Astrocyte of the spinal cord (primary cell): ENCODE data around the gene NR5A2.
A peak's percentile ranks its signal among the peaks of the same experiment; 100 is the strongest.

Experiments used
- DNase-seq: peaks from one replicate; pipeline ENCODE4 v3.0.0; 2011; ENCODE audit warnings: low read depth, low spot score
- H3K4me3 ChIP-seq: 2 replicates; pipeline ENCODE4 v1.5.1; 2011; ENCODE audit warnings: low read depth, mild to moderate bottlenecking, low read length, moderate library complexity
- in situ Hi-C: cut with HindIII; loops from 2 replicates; pipeline ENCODE4 v1.10.0; 2017; ENCODE audit warnings: low sequenced_read_pairs
- TF ChIP-seq, protein P1 (sequence below): IDR thresholded peaks from 2 replicates; pipeline ENCODE4 v1.5.1; 2012; ENCODE audit warnings: low read depth, mild to moderate bottlenecking, low read length, inconsistent platforms

NR5A2 gene

DNA sequence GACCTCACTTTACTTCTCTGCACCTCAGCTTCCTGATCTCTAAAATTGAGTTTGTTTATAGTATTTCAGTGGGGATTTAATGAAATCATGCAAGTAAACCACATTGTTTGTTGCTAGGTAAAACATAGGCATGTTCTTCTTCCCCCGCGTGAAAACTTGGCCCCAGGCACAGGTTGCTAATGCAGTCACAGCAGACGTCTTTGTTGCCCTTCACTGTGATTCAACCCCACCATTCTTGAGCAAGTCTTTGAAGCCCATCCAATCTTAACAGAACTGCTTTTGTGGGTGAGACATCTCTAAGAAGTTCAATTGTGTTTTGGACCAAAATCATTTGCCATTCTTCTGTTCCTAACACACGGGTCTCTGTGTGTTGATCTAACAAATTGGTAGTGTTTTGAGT lies 196.8 kb downstream of the NR5A2 start:
- peak; percentile 86 for DNase-seq
- in situ Hi-C loops, result no loop called here
- TF ChIP-seq, protein P1, sequence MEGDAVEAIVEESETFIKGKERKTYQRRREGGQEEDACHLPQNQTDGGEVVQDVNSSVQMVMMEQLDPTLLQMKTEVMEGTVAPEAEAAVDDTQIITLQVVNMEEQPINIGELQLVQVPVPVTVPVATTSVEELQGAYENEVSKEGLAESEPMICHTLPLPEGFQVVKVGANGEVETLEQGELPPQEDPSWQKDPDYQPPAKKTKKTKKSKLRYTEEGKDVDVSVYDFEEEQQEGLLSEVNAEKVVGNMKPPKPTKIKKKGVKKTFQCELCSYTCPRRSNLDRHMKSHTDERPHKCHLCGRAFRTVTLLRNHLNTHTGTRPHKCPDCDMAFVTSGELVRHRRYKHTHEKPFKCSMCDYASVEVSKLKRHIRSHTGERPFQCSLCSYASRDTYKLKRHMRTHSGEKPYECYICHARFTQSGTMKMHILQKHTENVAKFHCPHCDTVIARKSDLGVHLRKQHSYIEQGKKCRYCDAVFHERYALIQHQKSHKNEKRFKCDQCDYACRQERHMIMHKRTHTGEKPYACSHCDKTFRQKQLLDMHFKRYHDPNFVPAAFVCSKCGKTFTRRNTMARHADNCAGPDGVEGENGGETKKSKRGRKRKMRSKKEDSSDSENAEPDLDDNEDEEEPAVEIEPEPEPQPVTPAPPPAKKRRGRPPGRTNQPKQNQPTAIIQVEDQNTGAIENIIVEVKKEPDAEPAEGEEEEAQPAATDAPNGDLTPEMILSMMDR, result no peak
- H3K4me3 ChIP-seq, result no peak overlapping the region

DNA sequence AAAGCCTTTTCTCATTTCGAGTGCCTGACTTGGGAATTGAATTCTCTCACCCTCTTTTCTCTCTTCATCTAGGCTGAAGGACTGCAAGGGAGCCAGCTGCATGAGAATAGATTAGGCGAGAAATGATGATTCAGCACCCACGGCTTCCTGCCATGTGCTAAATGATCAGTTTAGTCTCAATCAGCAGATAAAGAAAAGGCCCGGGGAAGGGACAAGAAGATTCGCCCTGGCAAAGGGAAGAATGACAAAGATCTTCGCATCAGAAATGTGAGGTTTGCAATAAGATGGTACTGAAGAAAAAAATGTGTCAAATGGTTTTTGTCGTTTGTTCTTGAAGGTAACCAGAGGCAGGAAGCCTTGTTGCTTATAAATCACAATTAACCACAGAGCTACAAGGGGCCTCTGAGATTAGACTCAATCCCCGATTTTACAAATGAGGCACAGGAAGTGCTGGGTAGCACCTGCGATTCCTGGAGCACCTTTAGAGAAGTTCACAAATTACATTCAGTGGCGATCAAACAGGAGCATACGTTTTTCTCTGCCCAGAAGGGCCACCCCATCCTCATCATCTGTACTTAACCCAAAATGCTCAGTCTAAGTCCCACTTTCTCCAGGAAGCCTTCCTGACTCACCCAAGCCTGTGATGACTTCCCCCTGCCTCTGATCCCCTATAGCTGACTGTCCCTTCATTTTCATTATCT lies 198.9 kb downstream of the NR5A2 start:
- no peak overlapping the region for H3K4me3 ChIP-seq
- no peak for DNase-seq
- in situ Hi-C loops, result no loop called here
- TF ChIP-seq, protein P1, result no peak

DNA sequence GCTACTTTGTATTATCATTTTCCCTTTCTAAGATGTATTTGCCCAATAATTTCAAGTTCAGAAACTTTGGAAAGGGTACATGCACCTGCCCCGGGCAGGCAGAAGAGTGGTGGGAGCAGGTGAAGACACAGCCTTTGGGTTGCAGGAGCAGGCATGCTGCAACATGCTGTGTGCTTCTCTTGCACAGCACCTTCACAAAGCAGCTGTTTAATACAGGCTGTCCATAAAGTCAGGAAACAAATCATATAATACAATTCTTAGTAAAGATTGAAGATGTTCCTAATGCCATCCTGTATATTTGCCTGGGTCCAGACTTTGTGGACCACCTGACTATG lies 199.4 kb downstream of the NR5A2 start:
- TF ChIP-seq, protein P1, result no peak
- no peak overlapping the region for H3K4me3 ChIP-seq
- DNase-seq, result no peak
- in situ Hi-C loops, result no loop called here
